Astrocyte of the spinal cord (primary cell): ENCODE data around the gene NLGN4X.
"Not testable (repeated sequence)": the region's sequence is repeated elsewhere in the genome, so short reads cannot be mapped to it uniquely, and the experiment has no call there.

Experiments
- DNase-seq: peaks from one replicate; pipeline ENCODE4 v3.0.0; 2011; ENCODE audit warnings: low read depth, low spot score
- H3K4me3 ChIP-seq: 2 replicates; pipeline ENCODE4 v1.5.1; 2011; ENCODE audit warnings: low read depth, mild to moderate bottlenecking, low read length, moderate library complexity
- CTCF ChIP-seq: IDR thresholded peaks from 2 replicates; pipeline ENCODE4 v1.5.1; 2012; ENCODE audit warnings: low read depth, mild to moderate bottlenecking, low read length, inconsistent platforms
- in situ Hi-C: cut with HindIII; loops from 2 replicates; pipeline ENCODE4 v1.10.0; 2017; ENCODE audit warnings: low sequenced_read_pairs

The NLGN4X gene

DNA sequence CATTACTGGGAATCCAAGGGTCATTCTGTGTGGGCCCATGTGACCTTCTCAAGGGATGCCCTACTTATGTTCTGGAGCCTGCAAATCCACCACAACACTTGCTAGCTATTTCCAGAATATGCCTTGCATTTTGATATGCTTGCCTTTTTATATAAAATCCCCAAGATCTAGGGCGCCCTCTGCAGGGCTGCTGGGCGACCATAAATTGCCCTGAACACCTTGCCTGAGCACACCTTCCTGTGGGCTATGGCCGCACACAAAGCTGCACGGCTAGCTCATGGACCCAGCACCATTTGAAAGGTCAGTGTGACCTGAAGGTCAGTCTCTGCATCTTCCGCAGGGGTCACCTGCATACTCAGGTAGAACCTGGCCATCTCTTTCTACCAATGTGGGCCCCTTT is 311.7 kb downstream of the NLGN4X start:
- DNase-seq: no peak
- H3K4me3 ChIP-seq: no peak overlapping the region
- in situ Hi-C loops: no loop called here
- TF ChIP-seq CTCF: no peak

DNA sequence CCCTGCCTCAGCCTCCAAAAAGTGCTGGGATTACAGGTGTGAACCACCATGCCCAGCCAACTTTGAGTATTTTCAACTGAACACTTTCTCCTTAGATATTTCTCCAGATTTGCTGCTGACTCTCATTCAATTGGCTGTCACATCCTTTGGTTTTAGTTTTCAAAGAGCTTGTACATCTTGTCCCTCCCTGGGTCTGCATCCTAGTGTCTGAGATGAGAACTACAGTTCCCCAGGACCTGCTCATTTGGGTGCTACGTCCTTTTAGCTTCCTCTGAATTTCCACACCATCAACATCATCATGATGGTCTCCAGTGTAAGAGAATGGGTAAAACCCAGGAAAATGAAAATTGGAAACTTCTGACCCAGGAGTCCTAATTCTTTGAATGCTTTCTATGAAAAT is 312.9 kb downstream of the NLGN4X start:
- in situ Hi-C loops: no loop called here

GRCh38 chrX:5907207-5907606 is 321.5 kb downstream of the NLGN4X start:
- in situ Hi-C loops: no loop called here
- DNase-seq: no peak

More for the DNA sequence above, 312.9 kb downstream of the NLGN4X start:
- H3K4me3 ChIP-seq: no peak overlapping the region
- DNase-seq: no peak
- no peak for TF ChIP-seq CTCF

GRCh38 chrX:5903586-5904190 is 325.0 kb downstream of the NLGN4X start:
- in situ Hi-C loops, H3K4me3 ChIP-seq, DNase-seq: not testable (repeated sequence)

More at GRCh38 chrX:5907207-5907606, 321.5 kb downstream of the NLGN4X start:
- TF ChIP-seq CTCF: no peak
- H3K4me3 ChIP-seq: no peak overlapping the region

- TF ChIP-seq CTCF: no peak
- in situ Hi-C loops: no loop called here
- DNase-seq: peak; percentile 2
- H3K4me3 ChIP-seq: no peak overlapping the region
Observed at GRCh38 chrX:5898463-5898862, 330.2 kb downstream of the NLGN4X start.

- in situ Hi-C loops: no loop called here
- TF ChIP-seq CTCF: no peak
- DNase-seq: no peak
- no peak overlapping the region for H3K4me3 ChIP-seq
Observed at GRCh38 chrX:5891378-5891777, 337.3 kb downstream of the NLGN4X start.

GRCh38 chrX:5876984-5877596 is 351.6 kb downstream of the NLGN4X start:
- DNase-seq: peak; percentile 1
- peak; percentile 53 for TF ChIP-seq CTCF
- in situ Hi-C loops: no loop called here
- no peak overlapping the region for H3K4me3 ChIP-seq
